Neural progenitor cell (in vitro differentiated cells): Measurements from ENCODE around the gene LRP6.

Source experiments
- EZH2 ChIP-seq: fragments of 200-600 bp; sonication (generic); IDR thresholded peaks from 2 replicates; pipeline ENCODE4 v1.6.1; 2017; ENCODE audit warnings: antibody characterized with exemption, mild to moderate bottlenecking, moderate library complexity
- TF ChIP-seq, protein P1 (sequence below): fragments of 200-600 bp; sonication (generic); IDR thresholded peaks from 2 replicates; pipeline ENCODE4 v1.5.1; 2017; ENCODE audit warnings: antibody characterized with exemption, mild to moderate bottlenecking

DNA sequence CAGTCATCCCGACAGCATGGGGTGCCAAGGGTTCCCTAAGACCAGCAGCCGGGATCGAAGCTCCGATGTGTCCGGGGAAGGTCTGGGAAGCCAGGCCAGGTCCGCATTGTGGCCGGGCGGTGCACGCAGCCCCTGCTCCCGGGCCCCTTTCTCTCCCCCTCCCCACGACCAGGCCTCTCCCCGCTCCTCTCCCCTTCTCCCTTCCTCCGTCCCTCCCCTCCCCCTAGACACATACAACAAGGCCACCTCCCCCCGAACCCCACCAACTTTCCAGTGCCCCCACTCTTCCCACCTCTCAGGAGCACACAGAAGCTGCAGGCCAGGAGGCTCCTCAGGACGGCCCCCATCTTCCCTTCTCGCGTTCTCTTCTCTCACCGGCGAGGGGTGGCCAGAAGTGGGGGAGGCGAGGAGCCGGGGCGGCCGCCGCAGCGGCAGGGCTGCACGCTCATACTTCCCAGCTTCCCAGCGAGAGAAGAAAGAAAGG, 413 bp downstream of the LRP6 start:
- TF ChIP-seq, protein P1, sequence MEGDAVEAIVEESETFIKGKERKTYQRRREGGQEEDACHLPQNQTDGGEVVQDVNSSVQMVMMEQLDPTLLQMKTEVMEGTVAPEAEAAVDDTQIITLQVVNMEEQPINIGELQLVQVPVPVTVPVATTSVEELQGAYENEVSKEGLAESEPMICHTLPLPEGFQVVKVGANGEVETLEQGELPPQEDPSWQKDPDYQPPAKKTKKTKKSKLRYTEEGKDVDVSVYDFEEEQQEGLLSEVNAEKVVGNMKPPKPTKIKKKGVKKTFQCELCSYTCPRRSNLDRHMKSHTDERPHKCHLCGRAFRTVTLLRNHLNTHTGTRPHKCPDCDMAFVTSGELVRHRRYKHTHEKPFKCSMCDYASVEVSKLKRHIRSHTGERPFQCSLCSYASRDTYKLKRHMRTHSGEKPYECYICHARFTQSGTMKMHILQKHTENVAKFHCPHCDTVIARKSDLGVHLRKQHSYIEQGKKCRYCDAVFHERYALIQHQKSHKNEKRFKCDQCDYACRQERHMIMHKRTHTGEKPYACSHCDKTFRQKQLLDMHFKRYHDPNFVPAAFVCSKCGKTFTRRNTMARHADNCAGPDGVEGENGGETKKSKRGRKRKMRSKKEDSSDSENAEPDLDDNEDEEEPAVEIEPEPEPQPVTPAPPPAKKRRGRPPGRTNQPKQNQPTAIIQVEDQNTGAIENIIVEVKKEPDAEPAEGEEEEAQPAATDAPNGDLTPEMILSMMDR, result no peak
- TF ChIP-seq EZH2, result no peak
